MM.1S (cell line): ENCODE results near the gene MUC5AC.

ENCODE experiments used
- EZH2 ChIP-seq: fragments of 300-600 bp; sonication (generic); optimal IDR thresholded peaks from 2 replicates; pipeline ENCODE3; 2017; ENCODE audit warnings: low read depth, mild to moderate bottlenecking, antibody characterized with exemption, low read length, mixed read lengths
- EZH2phosphoT487 ChIP-seq: fragments of 300-600 bp; sonication (generic); IDR thresholded peaks from 2 replicates; pipeline ENCODE4 v1.6.1; 2018; ENCODE audit warnings: antibody characterized with exemption, low read length
- TF ChIP-seq, protein P1 (sequence below): fragments of 300-600 bp; sonication (generic); IDR thresholded peaks from 2 replicates; pipeline ENCODE4 v1.5.1; 2016; ENCODE audit warnings: antibody characterized with exemption, low read length, mixed read lengths

DNA sequence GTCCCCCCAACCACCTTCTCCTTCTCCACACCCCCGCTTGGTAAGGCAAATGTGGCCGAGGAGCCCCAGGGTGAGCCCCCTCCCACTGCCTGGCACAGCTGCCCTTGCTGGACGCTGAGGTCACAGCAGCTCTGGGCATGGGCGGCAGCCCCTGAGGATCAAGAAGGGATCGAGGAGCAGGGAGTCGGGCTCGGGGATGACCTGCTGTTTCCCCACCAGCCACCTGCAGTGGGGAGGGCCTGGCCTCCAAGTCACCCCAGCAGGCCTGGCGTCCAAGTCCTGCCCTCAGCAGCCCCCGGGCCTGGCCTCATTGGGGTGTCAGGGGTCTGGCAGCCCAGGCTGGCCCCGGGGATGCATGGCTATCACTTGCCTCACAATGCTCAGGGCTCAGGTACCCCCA, 23.7 kb downstream of the MUC5AC start:
- TF ChIP-seq, protein P1, sequence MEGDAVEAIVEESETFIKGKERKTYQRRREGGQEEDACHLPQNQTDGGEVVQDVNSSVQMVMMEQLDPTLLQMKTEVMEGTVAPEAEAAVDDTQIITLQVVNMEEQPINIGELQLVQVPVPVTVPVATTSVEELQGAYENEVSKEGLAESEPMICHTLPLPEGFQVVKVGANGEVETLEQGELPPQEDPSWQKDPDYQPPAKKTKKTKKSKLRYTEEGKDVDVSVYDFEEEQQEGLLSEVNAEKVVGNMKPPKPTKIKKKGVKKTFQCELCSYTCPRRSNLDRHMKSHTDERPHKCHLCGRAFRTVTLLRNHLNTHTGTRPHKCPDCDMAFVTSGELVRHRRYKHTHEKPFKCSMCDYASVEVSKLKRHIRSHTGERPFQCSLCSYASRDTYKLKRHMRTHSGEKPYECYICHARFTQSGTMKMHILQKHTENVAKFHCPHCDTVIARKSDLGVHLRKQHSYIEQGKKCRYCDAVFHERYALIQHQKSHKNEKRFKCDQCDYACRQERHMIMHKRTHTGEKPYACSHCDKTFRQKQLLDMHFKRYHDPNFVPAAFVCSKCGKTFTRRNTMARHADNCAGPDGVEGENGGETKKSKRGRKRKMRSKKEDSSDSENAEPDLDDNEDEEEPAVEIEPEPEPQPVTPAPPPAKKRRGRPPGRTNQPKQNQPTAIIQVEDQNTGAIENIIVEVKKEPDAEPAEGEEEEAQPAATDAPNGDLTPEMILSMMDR: no peak
- TF ChIP-seq EZH2: no peak
- no peak for TF ChIP-seq EZH2phosphoT487
